H1 (cell line): ENCODE data around the gene TRIM44. TPM values are rescaled to one million over a fixed set of nuclear protein-coding genes. Genes with fewer than 3 reads are reported as not detected.

Experiments
- CTCF ChIA-PET: fragments of 300-600 bp; sonication (Branson Sonifier 250); formaldehyde crosslinking; loops from one replicate; lab custom pipeline; 2021; ENCODE audit not compliant: partially characterized antibody; lab: Charles Lee
- POLR2A ChIA-PET: fragments of 300-600 bp; sonication (Branson Sonifier 250); formaldehyde crosslinking; loops from one replicate; lab custom pipeline; 2021; ENCODE audit warnings: inconsistent platforms; ENCODE audit not compliant: partially characterized antibody; lab: Charles Lee
- DNase-seq, 2 experiments: peaks; one replicate each; pipeline versions ENCODE4 v3.0.0 to v3.0.0-alpha.2; 2010 to 2022; ENCODE audit warnings: low spot score in 2 of 2, low read depth in 1 of 2, mixed read lengths in 1 of 2
- FAIRE-seq: peaks from 2 replicates; lab custom pipeline; 2011; peaks lifted over from hg19 to GRCh38; lab: Jason Lieb, UNC
- H2AFZ ChIP-seq: 2 replicates; pipeline ENCODE4 v1.8.1; 2012; ENCODE audit warnings: low read length, inconsistent platforms
- H2AK5ac ChIP-seq: 2 replicates; pipeline ENCODE4 v1.6.1; 2013; ENCODE audit warnings: low read depth, low read length
- H2BK120ac ChIP-seq: replicated peaks from 2 replicates; pipeline ENCODE3; 2013; ENCODE audit warnings: low read depth, low read length, inconsistent platforms
- H2BK12ac ChIP-seq: 2 replicates; pipeline ENCODE4 v1.6.1; 2013; ENCODE audit warnings: low read depth, low read length
- H2BK15ac ChIP-seq: 2 replicates; pipeline ENCODE4 v1.6.1; 2013; ENCODE audit warnings: low read length
- H2BK20ac ChIP-seq: 2 replicates; pipeline ENCODE4 v1.6.1; 2013; ENCODE audit warnings: low read length
- H2BK5ac ChIP-seq: 2 replicates; pipeline ENCODE4 v1.6.1; 2013; ENCODE audit warnings: low read depth, low read length
- H3K14ac ChIP-seq: 2 replicates; pipeline ENCODE4 v1.6.1; 2013; ENCODE audit warnings: inconsistent platforms; ENCODE audit not compliant: insufficient read length
- H3K18ac ChIP-seq: 2 replicates; pipeline ENCODE4 v1.6.1; 2013; ENCODE audit warnings: low read length; ENCODE audit errors: extremely low read depth
- H3K23ac ChIP-seq: 2 replicates; pipeline ENCODE4 v1.6.1; 2013; ENCODE audit warnings: inconsistent platforms; ENCODE audit not compliant: insufficient read length
- H3K23me2 ChIP-seq: 2 replicates; pipeline ENCODE4 v1.6.1; 2013; ENCODE audit warnings: low read depth, low read length
- H3K27ac ChIP-seq: 2 replicates; pipeline ENCODE4 v1.6.1; 2011; ENCODE audit warnings: low read depth, low read length, inconsistent platforms
- H3K27me3 ChIP-seq, 4 experiments: replicated peaks in 1 of 4; 1 replicate in 1 of 4; 2 replicates in 3 of 4; pipeline versions ENCODE4 v1.6.1 to v1.8.1; 2011 to 2013; ENCODE audit warnings: low read length in 3 of 4, mild to moderate bottlenecking in 3 of 4, inconsistent platforms in 2 of 4, mixed read lengths in 2 of 4, moderate library complexity in 1 of 4; ENCODE audit not compliant: control insufficient read depth in 3 of 4, insufficient read depth in 3 of 4; ENCODE audit errors: extremely low read depth in 1 of 4
- H3K36me3 ChIP-seq, 4 experiments: 2 replicates each; pipeline versions ENCODE4 v1.6.1 to v1.8.1; 2011 to 2013; ENCODE audit warnings: mild to moderate bottlenecking in 4 of 4, low read length in 3 of 4, moderate library complexity in 2 of 4, control low read depth in 1 of 4, inconsistent platforms in 1 of 4; ENCODE audit not compliant: insufficient read depth in 4 of 4, control insufficient read depth in 2 of 4
- H3K4ac ChIP-seq: replicated peaks from 2 replicates; pipeline ENCODE3; 2013; ENCODE audit warnings: low read length, low read depth, mixed read lengths, inconsistent platforms; ENCODE audit not compliant: insufficient read length
- H3K4me1 ChIP-seq, 4 experiments: replicated peaks in 1 of 4; 1 replicate in 1 of 4; 2 replicates in 3 of 4; pipeline versions ENCODE4 v1.6.1 to v1.8.1; 2011 to 2013; ENCODE audit warnings: low read length in 3 of 4, inconsistent platforms in 2 of 4, mixed read lengths in 1 of 4; ENCODE audit not compliant: insufficient read depth in 4 of 4, control insufficient read depth in 3 of 4
- H3K4me2 ChIP-seq, 2 experiments: 2 replicates each; pipeline versions ENCODE4 v1.6.1 to v1.8.1; 2011 to 2013; ENCODE audit warnings: low read depth in 2 of 2, low read length in 2 of 2, control low read depth in 1 of 2, inconsistent platforms in 1 of 2, mild to moderate bottlenecking in 1 of 2; ENCODE audit not compliant: insufficient read depth in 1 of 2
- H3K4me3 ChIP-seq, 4 experiments: fragments of 200-600, 300-600 bp in 1 of 4; sonication (generic), shearing (Covaris generic), sonication (Bioruptor Twin) in 1 of 4; 2 replicates each; pipeline versions ENCODE4 v1.5.1 to v1.8.1; 2011 to 2016; ENCODE audit warnings: low read length in 4 of 4, low read depth in 3 of 4, control low read depth in 2 of 4, inconsistent platforms in 2 of 4, mild to moderate bottlenecking in 2 of 4, mixed read lengths in 1 of 4, moderate library complexity in 1 of 4; ENCODE audit not compliant: insufficient read depth in 2 of 4; ENCODE audit errors: extremely low read depth in 1 of 4
- H3K56ac ChIP-seq: replicated peaks from 2 replicates; pipeline ENCODE3; 2013; ENCODE audit warnings: low read depth, mild to moderate bottlenecking, mixed read lengths, low read length, inconsistent platforms; ENCODE audit not compliant: insufficient read length
- H3K79me1 ChIP-seq: 2 replicates; pipeline ENCODE4 v1.6.1; 2013; ENCODE audit warnings: low read depth, low read length, control low read depth
- H3K79me2 ChIP-seq, 2 experiments: 2 replicates each; pipeline versions ENCODE4 v1.6.1 to v1.8.1; 2012 to 2013; ENCODE audit warnings: low read length in 2 of 2, mild to moderate bottlenecking in 2 of 2, inconsistent platforms in 1 of 2; ENCODE audit not compliant: insufficient read depth in 2 of 2, control insufficient read depth in 1 of 2
- H3K9ac ChIP-seq, 4 experiments: replicated peaks in 1 of 4; 1 replicate in 1 of 4; 2 replicates in 3 of 4; pipeline versions ENCODE4 v1.6.1 to v1.8.1; 2011 to 2013; ENCODE audit warnings: low read depth in 3 of 4, low read length in 3 of 4, control low read depth in 2 of 4, mild to moderate bottlenecking in 2 of 4, moderate library complexity in 2 of 4, inconsistent platforms in 1 of 4; ENCODE audit errors: extremely low read depth in 1 of 4
- H3K9me3 ChIP-seq, 2 experiments: 2 replicates each; pipeline versions ENCODE4 v1.6.1 to v1.8.1; 2012 to 2013; ENCODE audit warnings: mild to moderate bottlenecking in 2 of 2, moderate library complexity in 2 of 2, control low read depth in 1 of 2, inconsistent platforms in 1 of 2, low read depth in 1 of 2, low read length in 1 of 2, mixed read lengths in 1 of 2; ENCODE audit not compliant: insufficient read depth in 2 of 2
- H4K20me1 ChIP-seq, 2 experiments: replicated peaks in 1 of 2; 2 replicates each; pipeline versions ENCODE3 to v1.8.1; 2011 to 2013; ENCODE audit warnings: inconsistent platforms in 2 of 2, low read length in 2 of 2, mild to moderate bottlenecking in 1 of 2; ENCODE audit not compliant: insufficient read depth in 2 of 2, control insufficient read depth in 1 of 2
- H4K5ac ChIP-seq: 2 replicates; pipeline ENCODE4 v1.6.1; 2013; ENCODE audit warnings: low read length, low read depth, mixed read lengths, inconsistent platforms; ENCODE audit not compliant: insufficient read length
- H4K8ac ChIP-seq: 2 replicates; pipeline ENCODE4 v1.8.0; 2013; ENCODE audit warnings: mild to moderate bottlenecking, moderate library complexity, low read length, inconsistent platforms; ENCODE audit not compliant: insufficient read depth; ENCODE audit errors: extremely low read depth
- H4K91ac ChIP-seq: replicated peaks from 2 replicates; pipeline ENCODE3; 2013; ENCODE audit warnings: low read length, mixed read lengths, inconsistent platforms; ENCODE audit not compliant: insufficient read length
- CBX8 ChIP-seq: fragments of 300-800, 300-1000 bp; sonication (generic); IDR thresholded peaks from 2 replicates; pipeline ENCODE4 v1.7.1; 2016; ENCODE audit warnings: low read depth, low read length, borderline replicate concordance
- CHD2 ChIP-seq: IDR thresholded peaks from 2 replicates; pipeline ENCODE4 v1.6.1; 2012; ENCODE audit warnings: low read length, improper control_type of control experiment
- CTBP2 ChIP-seq: IDR thresholded peaks from 2 replicates; pipeline ENCODE4 v1.7.0; 2011; ENCODE audit warnings: borderline replicate concordance, mild to moderate bottlenecking, moderate library complexity, mixed read lengths, low read length; ENCODE audit not compliant: insufficient read depth, insufficient read length
- HDAC2 ChIP-seq, 2 experiments: fragments of 300-600 bp in 1 of 2; sonication (generic) in 1 of 2; IDR thresholded peaks; 2 replicates each; pipeline ENCODE4 v1.6.1; 2011 to 2012; ENCODE audit warnings: low read depth in 2 of 2, low read length in 2 of 2, mild to moderate bottlenecking in 2 of 2, moderate library complexity in 2 of 2, borderline replicate concordance in 1 of 2, inconsistent platforms in 1 of 2
- KDM4A ChIP-seq: IDR thresholded peaks from one replicate; pipeline ENCODE4 v1.7.1; 2012; ENCODE audit warnings: low read depth, mild to moderate bottlenecking, moderate library complexity, low read length, inconsistent platforms; ENCODE audit not compliant: severe bottlenecking
- POU5F1 ChIP-seq: IDR thresholded peaks from 2 replicates; pipeline ENCODE4 v1.6.1; 2011; ENCODE audit warnings: low read depth, mild to moderate bottlenecking, low read length, moderate library complexity
- SP1 ChIP-seq: IDR thresholded peaks from 2 replicates; pipeline ENCODE4 v1.6.1; 2011; ENCODE audit warnings: low read depth, low read length
- SUZ12 ChIP-seq: fragments of 200-600 bp; sonication (generic); IDR thresholded peaks from 2 replicates; pipeline ENCODE4 v1.6.1; 2012; ENCODE audit warnings: mild to moderate bottlenecking, inconsistent platforms, low read length, moderate library complexity, mixed read lengths
- polyA plus RNA-seq, 7 experiments: library from polyadenylated mRNA; depleted of rRNA in 3 of 7; stranded (reverse) in 5 of 7; unstranded in 2 of 7; fragments of >200 nt in 5 of 7; fragments of 200-250 nt in 2 of 7; gene quantifications; 1 replicate in 5 of 7; 2 replicates in 1 of 7; 4 replicates in 1 of 7; pipeline versions ENCODE4 v1.2.1 to v1.2.3, GENCODE V29; 2011 to 2013; ENCODE audit warnings: missing spikeins in 2 of 7, mixed read lengths in 2 of 7
- total RNA-seq: library from RNA; stranded (reverse); fragmentation: NEBNext Ultra II Directional; extraction: Animal tissue kit (Norgen Biotek cat#: 25700); gene quantifications from 2 replicates; pipeline ENCODE4 v1.2.1, GENCODE V29; 2021
- TF ChIP-seq, protein P1 (sequence below), 3 experiments: IDR thresholded peaks; 1 replicate in 2 of 3; 2 replicates in 1 of 3; pipeline versions ENCODE4 v1.5.1 to v1.6.1; 2011; ENCODE audit warnings: low read length in 3 of 3, mild to moderate bottlenecking in 3 of 3, inconsistent platforms in 2 of 3, low read depth in 1 of 3, moderate library complexity in 1 of 3; ENCODE audit not compliant: insufficient read depth in 1 of 3; ENCODE audit errors: control extremely low read depth in 1 of 3
- TF ChIP-seq, protein P2 (sequence below): IDR thresholded peaks from 2 replicates; pipeline ENCODE4 v1.6.1; 2012; ENCODE audit warnings: inconsistent platforms

Gene TRIM44
- total and polyA plus RNA-seq, 2 of the 8 experiments (the other 6 are each of a cell fraction or from before 2014, with no cell fraction given): 13.9 to 34.4 TPM

GRCh38 chr11:35798423-35798822, 135.8 kb downstream of the TRIM44 start:
- no peak overlapping the region for H3K56ac ChIP-seq
- no peak overlapping the region for H4K8ac ChIP-seq
- no peaks in the 10 kb centered on the region for H3K23me2 ChIP-seq
- H3K4ac ChIP-seq: no peak overlapping the region
- H3K36me3 ChIP-seq: no peaks in the 10 kb centered on the region
- no peaks in the 10 kb centered on the region for H3K9me3 ChIP-seq
- no peak for DNase-seq
- no peak overlapping the region for H3K27ac ChIP-seq
- H2BK12ac ChIP-seq: no peak overlapping the region
- H3K4me3 ChIP-seq: no peak overlapping the region
- no peak overlapping the region for H4K91ac ChIP-seq
- FAIRE-seq: no peak
- CTCF ChIA-PET: interaction anchor here (0.8 to 10.6 kb wide), 13 partner anchors 11 to 474 kb away, joined by 3 to 96 read pairs (median 4); no protein-coding TSS in a partner anchor
- no peak overlapping the region for H2BK120ac ChIP-seq
- no peaks in the 10 kb centered on the region for H3K4me1 ChIP-seq
- no peak overlapping the region for H3K18ac ChIP-seq
- no peak overlapping the region for H4K5ac ChIP-seq
- POLR2A ChIA-PET: interaction anchor here (0.6 kb wide), 1 partner anchor 257 kb away, joined by 3 read pairs; no protein-coding TSS in a partner anchor
- no peaks in the 10 kb centered on the region for H4K20me1 ChIP-seq
- no peak overlapping the region for H2AK5ac ChIP-seq
- no peak overlapping the region for H2BK20ac ChIP-seq
- no peak overlapping the region for H2BK15ac ChIP-seq
- H3K23ac ChIP-seq: no peak overlapping the region
- H2AFZ ChIP-seq: no peak overlapping the region
- no peak overlapping the region for H2BK5ac ChIP-seq
- no peaks in the 10 kb centered on the region for H3K79me2 ChIP-seq
- no peak overlapping the region for H3K9ac ChIP-seq
- H3K79me1 ChIP-seq: no peaks in the 10 kb centered on the region
- no peak overlapping the region for H3K4me2 ChIP-seq
- H3K14ac ChIP-seq: no peak overlapping the region
- no peaks in the 10 kb centered on the region for H3K27me3 ChIP-seq
- TF ChIP-seq SP1: no peak
- TF ChIP-seq CTBP2: no peak
- TF ChIP-seq SUZ12: no peak
- TF ChIP-seq CBX8: no peak
- TF ChIP-seq HDAC2 (IDR thresholded peaks at IDR 0.05; ENCODE audit: borderline replicate concordance in 1 of 2, low read depth in 2 of 2, low read length in 2 of 2): no peak
- TF ChIP-seq, protein P1, sequence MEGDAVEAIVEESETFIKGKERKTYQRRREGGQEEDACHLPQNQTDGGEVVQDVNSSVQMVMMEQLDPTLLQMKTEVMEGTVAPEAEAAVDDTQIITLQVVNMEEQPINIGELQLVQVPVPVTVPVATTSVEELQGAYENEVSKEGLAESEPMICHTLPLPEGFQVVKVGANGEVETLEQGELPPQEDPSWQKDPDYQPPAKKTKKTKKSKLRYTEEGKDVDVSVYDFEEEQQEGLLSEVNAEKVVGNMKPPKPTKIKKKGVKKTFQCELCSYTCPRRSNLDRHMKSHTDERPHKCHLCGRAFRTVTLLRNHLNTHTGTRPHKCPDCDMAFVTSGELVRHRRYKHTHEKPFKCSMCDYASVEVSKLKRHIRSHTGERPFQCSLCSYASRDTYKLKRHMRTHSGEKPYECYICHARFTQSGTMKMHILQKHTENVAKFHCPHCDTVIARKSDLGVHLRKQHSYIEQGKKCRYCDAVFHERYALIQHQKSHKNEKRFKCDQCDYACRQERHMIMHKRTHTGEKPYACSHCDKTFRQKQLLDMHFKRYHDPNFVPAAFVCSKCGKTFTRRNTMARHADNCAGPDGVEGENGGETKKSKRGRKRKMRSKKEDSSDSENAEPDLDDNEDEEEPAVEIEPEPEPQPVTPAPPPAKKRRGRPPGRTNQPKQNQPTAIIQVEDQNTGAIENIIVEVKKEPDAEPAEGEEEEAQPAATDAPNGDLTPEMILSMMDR (IDR thresholded peaks at IDR 0.05; ENCODE audit: control extremely low read depth in 1 of 3, insufficient read depth in 1 of 3, low read depth in 1 of 3, low read length in 3 of 3): no peak
- no peak for TF ChIP-seq CHD2
- TF ChIP-seq, protein P2, sequence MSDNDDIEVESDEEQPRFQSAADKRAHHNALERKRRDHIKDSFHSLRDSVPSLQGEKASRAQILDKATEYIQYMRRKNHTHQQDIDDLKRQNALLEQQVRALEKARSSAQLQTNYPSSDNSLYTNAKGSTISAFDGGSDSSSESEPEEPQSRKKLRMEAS: no peak
- TF ChIP-seq KDM4A: no peak
- TF ChIP-seq POU5F1: no peak
